ENCODE results near the gene PRDM11.

PRDM11 gene

GRCh38 chr11:45142241-45143055 is 4.0 kb upstream of the PRDM11 start:
- DNase-seq, result peak in 1 of 2 experiments; percentile 30

- no peak for DNase-seq
Measured at GRCh38 chr11:45143494-45143893, 2.9 kb upstream of the PRDM11 start.

- no peak for DNase-seq
Measured at GRCh38 chr11:45144126-45145082, 2.0 kb upstream of the PRDM11 start.

GRCh38 chr11:45145083-45145378 is 1.4 kb upstream of the PRDM11 start:
- no peak for DNase-seq

GRCh38 chr11:45145379-45146071 is 914 bp upstream of the PRDM11 start:
- no peak for DNase-seq

- peak; percentile 88 to 99 for DNase-seq
Measured at GRCh38 chr11:45147017-45147728, 734 bp downstream of the PRDM11 start.

DNA sequence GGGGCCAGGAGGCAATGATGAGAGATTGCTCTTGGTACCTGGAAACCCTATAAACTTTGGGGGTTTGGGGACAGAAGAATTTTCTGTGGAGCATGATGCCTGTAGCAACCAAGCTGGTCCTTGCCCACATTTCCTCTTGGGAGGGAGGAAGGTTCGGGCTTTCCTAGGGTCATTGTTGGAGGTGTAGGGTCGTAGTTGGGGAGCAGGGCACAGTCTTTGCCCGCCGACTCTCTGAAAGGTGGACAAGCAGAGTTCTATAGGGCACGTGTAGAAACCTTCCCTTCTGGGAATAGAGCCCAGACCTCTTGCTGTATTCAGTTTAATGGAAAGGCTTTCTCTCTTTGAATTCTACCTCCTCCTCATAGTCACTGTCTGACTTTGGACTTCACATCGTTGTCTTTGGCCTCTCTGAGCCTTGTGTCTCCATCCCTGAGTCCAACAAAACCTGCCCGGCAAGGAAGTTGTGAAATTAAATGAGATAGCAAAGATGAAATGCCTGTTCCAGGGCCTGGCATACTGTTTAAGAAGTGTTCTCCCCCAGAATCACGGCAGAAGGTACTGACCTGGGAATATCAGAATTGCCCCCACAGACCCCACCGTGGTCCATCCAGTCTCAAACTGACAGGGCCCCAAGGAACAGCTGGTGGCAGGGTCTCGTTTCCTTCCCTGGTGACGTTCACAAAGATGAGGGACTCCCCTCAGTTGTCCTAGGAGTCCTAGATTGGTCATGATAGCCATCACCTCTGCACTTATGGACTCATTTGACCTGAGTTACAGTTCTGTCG is 1.6 kb downstream of the PRDM11 start:
- no peak for DNase-seq

DNA sequence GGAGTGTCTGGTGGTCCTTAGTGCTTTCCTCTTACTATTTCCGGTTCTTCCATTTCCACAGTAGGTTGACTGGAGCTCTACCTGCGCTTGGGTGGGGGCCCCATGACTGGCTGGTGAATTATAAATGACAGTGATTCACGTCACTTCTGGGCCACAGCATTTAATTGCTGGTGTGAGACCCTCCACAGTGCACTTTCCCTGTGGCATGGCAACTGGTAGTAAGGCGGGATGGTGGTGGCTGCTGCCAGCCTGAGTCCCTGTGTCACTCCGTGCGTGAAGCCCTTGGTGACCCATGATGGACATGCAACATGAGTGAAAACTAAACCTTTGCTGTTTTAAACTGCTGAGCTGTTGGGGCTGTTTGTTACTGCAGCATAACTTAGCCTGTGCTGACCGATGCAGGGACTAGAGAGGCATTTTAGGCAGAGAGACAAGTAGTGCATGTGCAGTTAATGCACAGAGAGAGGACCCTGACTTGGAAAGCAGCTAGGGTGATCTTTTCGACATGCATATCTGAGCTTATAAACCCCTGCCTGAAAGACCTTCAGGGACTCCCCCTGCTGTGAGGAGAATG is 3.1 kb downstream of the PRDM11 start:
- DNase-seq, result no peak

- no peak for DNase-seq
Measured at GRCh38 chr11:45150301-45150700, 3.9 kb downstream of the PRDM11 start.

DNA sequence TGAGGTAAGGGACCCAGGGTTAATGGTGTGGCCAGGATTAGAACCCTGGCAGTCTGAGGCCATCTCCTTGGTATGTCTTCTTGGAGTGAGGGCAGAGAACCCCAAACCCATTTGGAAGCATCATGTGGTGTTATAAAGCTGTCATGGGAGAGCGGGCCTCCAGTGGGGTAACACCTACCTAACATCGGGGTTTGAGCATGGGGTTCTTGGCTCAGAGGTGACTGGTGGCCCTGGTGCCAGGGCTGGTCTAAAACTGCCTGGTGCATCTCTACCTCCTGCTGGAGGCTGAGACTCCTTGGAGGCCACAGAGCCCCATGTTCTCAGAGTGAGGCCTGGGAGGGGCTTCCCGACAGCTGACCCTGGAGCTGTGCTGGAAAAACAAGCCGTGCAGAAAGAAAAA is 4.5 kb downstream of the PRDM11 start:
- DNase-seq, result no peak

DNA sequence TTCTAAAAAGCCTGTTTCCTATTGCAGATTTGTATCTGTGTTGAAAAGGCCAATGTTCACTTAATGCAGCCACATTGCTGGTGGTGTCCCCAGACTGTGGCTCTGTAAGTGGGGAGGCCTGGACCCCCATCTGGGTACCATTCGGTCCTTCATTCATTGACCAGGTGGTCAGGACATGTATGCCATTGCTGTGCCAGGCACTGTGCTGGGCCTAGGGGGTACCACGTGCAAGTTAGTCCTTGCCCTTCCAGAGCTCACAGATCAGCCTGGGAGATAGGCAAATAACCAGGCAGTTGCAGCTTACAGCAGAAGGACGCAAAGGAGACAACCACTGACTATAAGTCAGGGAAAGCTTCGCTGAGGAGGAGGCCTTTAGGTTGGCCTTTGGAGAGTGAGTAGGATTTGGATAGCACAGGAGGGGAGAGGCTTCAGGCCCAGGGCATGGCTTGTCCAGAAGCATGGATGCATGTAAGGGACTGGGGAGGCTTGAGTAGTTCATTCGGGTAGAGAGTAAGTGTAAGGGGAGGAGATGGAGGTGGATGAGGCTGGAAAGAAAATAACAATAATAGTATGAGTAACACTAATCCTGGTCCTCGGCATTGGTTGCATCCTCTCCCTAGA is 5.0 kb downstream of the PRDM11 start:
- no peak for DNase-seq

DNA sequence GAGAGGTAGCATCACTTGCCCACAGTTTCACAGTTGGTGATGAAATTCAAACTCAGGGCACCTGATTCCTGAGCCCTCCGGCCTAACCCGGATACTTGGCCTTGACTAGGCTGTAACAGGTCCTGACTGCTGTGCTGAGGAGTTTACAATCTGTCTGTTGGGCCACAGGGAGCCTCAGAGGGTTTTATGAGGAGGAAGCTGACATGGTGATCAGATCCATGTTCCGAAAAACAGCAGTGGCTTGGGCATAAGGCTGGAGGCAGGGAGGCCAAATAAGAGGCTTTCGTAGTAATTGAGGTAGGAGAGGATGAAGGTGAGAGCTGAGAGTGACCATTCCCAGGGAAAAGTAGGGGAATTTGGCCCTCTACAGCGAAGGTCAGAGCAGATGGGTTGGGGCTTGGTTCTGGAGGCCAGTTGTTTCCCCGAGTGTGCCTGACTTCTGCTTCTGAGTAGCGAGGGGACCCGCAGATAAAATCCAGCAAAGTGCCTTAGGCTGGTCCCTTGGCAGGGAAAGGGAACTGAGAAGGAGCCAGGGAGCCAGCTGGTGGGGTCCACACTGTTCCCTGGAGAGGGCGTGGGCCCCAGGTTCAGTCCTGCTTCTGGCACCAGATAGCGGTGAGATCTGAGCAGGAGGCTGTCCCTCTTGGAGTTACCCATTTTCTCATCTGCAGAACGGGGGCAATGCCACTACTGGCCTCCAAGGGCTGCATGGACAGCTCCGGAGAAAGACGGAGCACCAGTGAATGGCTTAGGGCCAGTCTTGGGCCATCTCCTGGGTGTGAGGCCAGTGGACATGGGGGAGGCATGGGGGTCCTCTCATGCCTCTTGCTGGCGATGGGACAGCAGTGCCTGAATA is 6.5 kb downstream of the PRDM11 start:
- DNase-seq, result no peak

- DNase-seq, result no peak
Measured at GRCh38 chr11:45154276-45154675, 7.8 kb downstream of the PRDM11 start.

DNA sequence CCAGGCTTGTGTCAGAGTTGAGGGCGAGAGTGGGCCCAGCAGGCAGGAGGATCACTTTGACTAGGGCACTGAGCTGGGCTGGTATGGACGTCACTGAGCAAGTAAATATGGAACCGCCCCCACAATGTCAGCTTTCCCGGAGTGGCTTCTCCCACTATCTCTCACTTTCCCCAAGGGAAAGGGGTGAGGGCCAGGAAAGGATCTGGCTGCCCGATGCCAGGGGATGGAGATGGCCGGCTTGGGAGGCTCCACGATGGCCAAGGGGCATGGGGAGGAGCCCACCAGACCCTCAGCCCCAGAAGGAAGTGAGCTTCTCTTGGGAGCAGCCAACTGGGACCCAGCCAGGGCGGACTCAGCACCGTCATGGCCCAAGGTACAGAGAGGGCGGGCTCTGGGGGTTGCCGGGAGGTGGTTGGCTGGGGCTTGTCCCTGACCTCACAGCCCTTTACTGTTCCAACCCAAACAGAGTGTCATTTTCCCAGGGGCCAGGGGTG is 8.7 kb downstream of the PRDM11 start:
- no peak for DNase-seq

- no peak for DNase-seq
Measured at GRCh38 chr11:45155627-45156180, 9.3 kb downstream of the PRDM11 start.

DNA sequence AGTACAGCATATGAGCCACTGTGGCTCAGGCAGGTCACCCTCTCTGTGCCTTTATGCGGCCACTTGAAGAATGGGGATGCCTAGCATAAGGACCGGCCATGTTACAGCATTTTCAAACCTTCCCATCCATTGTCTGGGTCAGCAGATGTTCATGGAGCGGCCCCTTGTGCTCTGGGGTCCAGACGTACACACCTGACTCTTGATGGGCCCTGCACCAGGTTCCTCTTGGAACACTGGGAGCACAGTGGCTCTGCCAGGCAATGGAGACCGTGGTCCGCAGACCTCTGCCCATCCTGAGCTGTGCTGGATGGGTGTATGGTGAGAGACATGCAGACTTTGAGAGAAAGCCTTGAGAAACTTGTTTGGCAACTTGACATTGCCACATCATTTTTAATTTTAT is 9.8 kb downstream of the PRDM11 start:
- DNase-seq, result no peak

DNA sequence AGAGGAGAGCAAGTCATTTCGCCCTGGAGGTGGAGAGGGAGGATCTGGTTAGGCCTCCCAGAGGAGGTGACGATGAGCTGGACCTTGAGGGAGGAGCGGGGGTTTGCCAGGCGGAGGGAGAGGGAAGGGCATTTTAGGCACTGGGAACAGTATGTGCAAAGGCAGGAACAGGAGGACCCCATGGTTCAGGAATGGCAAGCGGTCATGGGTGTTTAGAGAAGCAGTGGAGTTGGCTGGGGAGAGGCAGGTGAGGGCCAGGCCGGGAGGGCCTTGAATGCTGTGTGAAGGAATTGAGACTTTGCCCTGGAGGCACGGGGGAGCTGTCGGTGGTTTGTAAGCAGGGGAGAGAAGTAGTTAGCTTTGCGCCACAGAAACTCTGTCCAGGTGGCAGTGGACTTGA is 10.3 kb downstream of the PRDM11 start:
- no peak for DNase-seq

- no peak for DNase-seq
Measured at GRCh38 chr11:45157247-45158209, 11.1 kb downstream of the PRDM11 start.
